ENCODE results near the gene PAX7.

GRCh38 chr1:18795002-18795689 is 164.5 kb downstream of the PAX7 start:
- TF ChIP-seq CTCF (conservative IDR thresholded peaks at IDR 0.05) (no peak), ZFX (IDR thresholded peaks at IDR 0.05) (no peak)

Data from C4-2B (cell line).